ENCODE data around the gene NDUFA13.
A peak's percentile ranks its signal among the peaks of the same experiment; 100 is the strongest.
"Not testable (repeated sequence)": the region's sequence is repeated elsewhere in the genome, so short reads cannot be mapped to it uniquely, and the experiment has no call there.

NDUFA13 gene

GRCh38 chr19:19515642-19516519 lies at the start of gene NDUFA13:
Gene NDUFA13, plus strand, starts transcription at chr19:19516225. Its CDS starts 14 bp downstream, at chr19:19516239.
- TF ChIP-seq CTCF (IDR thresholded peaks at IDR 0.05; ENCODE audit: low read depth, low read length, missing control alignments) = peak; percentile 16
- peak; percentile 81 for DNase-seq (ENCODE audit: low read depth)
- H3K4me3 ChIP-seq (ENCODE audit: low read depth, low read length) = peak within 1 kb of the TSS; percentile 79
- in situ Hi-C loops (cut with HindIII; ENCODE audit: low sequenced_read_pairs) = no loop called here

GRCh38 chr19:19468424-19469050 lies 47.5 kb upstream of the NDUFA13 start:
- no peak overlapping the region for H3K4me3 ChIP-seq (ENCODE audit: low read depth, low read length)
- no peak for DNase-seq (ENCODE audit: low read depth)
- in situ Hi-C loops (cut with HindIII; ENCODE audit: low sequenced_read_pairs) = loop anchor here (10.0 kb wide), 1 partner anchor 134 kb away; no protein-coding TSS in a partner anchor
- TF ChIP-seq CTCF (IDR thresholded peaks at IDR 0.05; ENCODE audit: low read depth, low read length, missing control alignments) = no peak

- DNase-seq (ENCODE audit: low read depth) = no peak
- no peak overlapping the region for H3K4me3 ChIP-seq (ENCODE audit: low read depth, low read length)
- in situ Hi-C loops (cut with HindIII; ENCODE audit: low sequenced_read_pairs) = no loop called here
- TF ChIP-seq CTCF (IDR thresholded peaks at IDR 0.05; ENCODE audit: low read depth, low read length, missing control alignments) = no peak
Observed at GRCh38 chr19:19470579-19470978, 45.4 kb upstream of the NDUFA13 start.

- no peak overlapping the region for H3K4me3 ChIP-seq (ENCODE audit: low read depth, low read length)
- in situ Hi-C loops (cut with HindIII; ENCODE audit: low sequenced_read_pairs) = no loop called here
- no peak for TF ChIP-seq CTCF (IDR thresholded peaks at IDR 0.05; ENCODE audit: low read depth, low read length, missing control alignments)
- DNase-seq (ENCODE audit: low read depth) = no peak
Observed at GRCh38 chr19:19471682-19472081, 44.3 kb upstream of the NDUFA13 start.

- H3K4me3 ChIP-seq (ENCODE audit: low read depth, low read length); in situ Hi-C loops (cut with HindIII; ENCODE audit: low sequenced_read_pairs); DNase-seq (ENCODE audit: low read depth): not testable (repeated sequence)
Observed at GRCh38 chr19:19472106-19472505, 43.9 kb upstream of the NDUFA13 start.

- no peak for DNase-seq (ENCODE audit: low read depth)
- TF ChIP-seq CTCF (IDR thresholded peaks at IDR 0.05; ENCODE audit: low read depth, low read length, missing control alignments) = no peak
- in situ Hi-C loops (cut with HindIII; ENCODE audit: low sequenced_read_pairs) = no loop called here
- no peak overlapping the region for H3K4me3 ChIP-seq (ENCODE audit: low read depth, low read length)
Observed at GRCh38 chr19:19475015-19475765, 40.8 kb upstream of the NDUFA13 start.

Data from astrocyte of the cerebellum (primary cell).